Stimulated activated CD8-positive, alpha-beta memory T cell treated with anti-CD3 and anti-CD28 coated beads, Interleukin-12 subunit alpha, Interleukin-12 subunit beta, amount 100 ng/mL, for 4 hours (primary cell): ENCODE measurements around the gene C2CD3.

Source experiments
- DNase-seq: peaks from one replicate; pipeline ENCODE4 v3.0.0-alpha.2; 2020; ENCODE audit warnings: low read depth

The C2CD3 gene

GRCh38 chr11:74170694-74171629, at the start of gene C2CD3, which contains the start of gene PPME1:
Gene C2CD3 (minus strand): TSS chr11:74171002. CDS start chr11:74170792, 210 bp downstream.
Gene PPME1 (plus strand): TSS chr11:74171289. CDS start chr11:74171422, 133 bp downstream.
- DNase-seq = peak; percentile 97

GRCh38 chr11:74220376-74220775, 49.6 kb upstream of the C2CD3 start:
- no peak for DNase-seq

- no peak for DNase-seq
These were observed 41.7 kb upstream of the C2CD3 start for GRCh38 chr11:74212533-74212932.

- DNase-seq = no peak
These were observed 37.7 kb upstream of the C2CD3 start for GRCh38 chr11:74208507-74208906.

GRCh38 chr11:74206746-74207145, 35.9 kb upstream of the C2CD3 start:
- DNase-seq = no peak

- DNase-seq = no peak
These were observed 34.4 kb upstream of the C2CD3 start for GRCh38 chr11:74205181-74205580.

- DNase-seq = no peak
These were observed 33.9 kb upstream of the C2CD3 start for GRCh38 chr11:74204701-74205100.

- DNase-seq = no peak
These were observed 33.2 kb upstream of the C2CD3 start for GRCh38 chr11:74203966-74204365.

GRCh38 chr11:74196781-74197486, 26.1 kb upstream of the C2CD3 start:
- no peak for DNase-seq

GRCh38 chr11:74195828-74196227, 25.0 kb upstream of the C2CD3 start:
- no peak for DNase-seq

- DNase-seq = no peak
These were observed 14.9 kb upstream of the C2CD3 start for GRCh38 chr11:74185695-74186094.

- no peak for DNase-seq
These were observed 14.5 kb upstream of the C2CD3 start for GRCh38 chr11:74185285-74185684.

GRCh38 chr11:74182635-74183034, 11.8 kb upstream of the C2CD3 start:
- no peak for DNase-seq

GRCh38 chr11:74179234-74180052, 8.6 kb upstream of the C2CD3 start:
- DNase-seq = no peak

GRCh38 chr11:74175920-74176319, 5.1 kb upstream of the C2CD3 start:
- no peak for DNase-seq

GRCh38 chr11:74171997-74172396, 1.2 kb upstream of the C2CD3 start:
- DNase-seq = no peak

GRCh38 chr11:74171630-74171968, 797 bp upstream of the C2CD3 start:
- DNase-seq = no peak

GRCh38 chr11:74169738-74170458, 904 bp downstream of the C2CD3 start:
- DNase-seq = no peak

GRCh38 chr11:74168838-74169237, 2.0 kb downstream of the C2CD3 start:
- DNase-seq = no peak

GRCh38 chr11:74162681-74163467, 7.9 kb downstream of the C2CD3 start:
- DNase-seq = no peak

- no peak for DNase-seq
These were observed 11.2 kb downstream of the C2CD3 start for GRCh38 chr11:74159642-74160041.
